Measurements from ENCODE around the gene SIX6. TPM values are rescaled to one million over a fixed set of nuclear protein-coding genes. Genes with fewer than 3 reads are reported as not detected.

The SIX6 gene
- total RNA-seq, 4 donors from 2014 or later = not detected

- no peaks in the 10 kb centered on the region for H3K9me3 ChIP-seq
- H3K27me3 ChIP-seq = peaks cover 96% of the 10 kb centered on the region
- no peak overlapping the region for H3K27ac ChIP-seq
- 10% methylated on average over 2 of the region's 2 CpGs for WGBS
- H3K4me3 ChIP-seq = no peak overlapping the region
- no peaks in the 10 kb centered on the region for H3K36me3 ChIP-seq
- H3K4me1 ChIP-seq = peaks cover 25% of the 10 kb centered on the region
- no peak for DNase-seq (ENCODE audit: low spot score in 2 of 2)
- no peak for TF ChIP-seq CTCF (IDR thresholded peaks at IDR 0.05)
- no peak for TF ChIP-seq EP300 (IDR thresholded peaks at IDR 0.05)
- no peak for TF ChIP-seq POLR2AphosphoS5 (IDR thresholded peaks at IDR 0.05)
- TF ChIP-seq POLR2A (IDR thresholded peaks at IDR 0.05) = no peak
Measured at GRCh38 chr14:60505448-60505847, 3.5 kb upstream of the SIX6 start.

GRCh38 chr14:60506010-60506409 is 2.9 kb upstream of the SIX6 start:
- Histone ChIP-seq H3K27me3 (peaks cover 97% of the 10 kb centered on the region), H3K9me3 (no peaks in the 10 kb centered on the region), H3K27ac (no peak overlapping the region), H3K36me3 (no peaks in the 10 kb centered on the region), H3K4me1 (peaks cover 30% of the 10 kb centered on the region), H3K4me3 (no peak overlapping the region)
- TF ChIP-seq POLR2A (IDR thresholded peaks at IDR 0.05) (no peak), EP300 (IDR thresholded peaks at IDR 0.05) (no peak), POLR2AphosphoS5 (IDR thresholded peaks at IDR 0.05) (no peak), CTCF (IDR thresholded peaks at IDR 0.05) (no peak)
- WGBS = 9% methylated on average over 7 of the region's 7 CpGs
- no peak for DNase-seq (ENCODE audit: low spot score in 2 of 2)

- peaks cover 35% of the 10 kb centered on the region for H3K4me1 ChIP-seq
- H3K9me3 ChIP-seq = no peaks in the 10 kb centered on the region
- TF ChIP-seq EP300 (IDR thresholded peaks at IDR 0.05) (no peak), POLR2AphosphoS5 (IDR thresholded peaks at IDR 0.05) (no peak), CTCF (IDR thresholded peaks at IDR 0.05) (no peak), POLR2A (IDR thresholded peaks at IDR 0.05) (no peak)
- no peak for DNase-seq (ENCODE audit: low spot score in 2 of 2)
- no peak overlapping the region for H3K4me3 ChIP-seq
- no peak overlapping the region for H3K27ac ChIP-seq
- peaks cover 98% of the 10 kb centered on the region for H3K27me3 ChIP-seq
- H3K36me3 ChIP-seq = no peaks in the 10 kb centered on the region
- WGBS = 11% methylated on average over 17 of the region's 17 CpGs
Measured at GRCh38 chr14:60506462-60506984, 2.4 kb upstream of the SIX6 start.

- H3K4me3 ChIP-seq = no peak overlapping the region
- peaks cover 100% of the 10 kb centered on the region for H3K27me3 ChIP-seq
- H3K36me3 ChIP-seq = no peaks in the 10 kb centered on the region
- H3K9me3 ChIP-seq = no peaks in the 10 kb centered on the region
- no peak overlapping the region for H3K27ac ChIP-seq
- no peak for TF ChIP-seq POLR2AphosphoS5 (IDR thresholded peaks at IDR 0.05)
- no peak for TF ChIP-seq POLR2A (IDR thresholded peaks at IDR 0.05)
- TF ChIP-seq EP300 (IDR thresholded peaks at IDR 0.05) = no peak
- no peak for TF ChIP-seq CTCF (IDR thresholded peaks at IDR 0.05)
- no peak for DNase-seq (ENCODE audit: low spot score in 2 of 2)
- WGBS = 7% methylated on average over 41 of the region's 48 CpGs
- peaks cover 35% of the 10 kb centered on the region for H3K4me1 ChIP-seq
Measured at GRCh38 chr14:60506985-60507829, 1.7 kb upstream of the SIX6 start.

- H3K4me1 ChIP-seq = peaks cover 35% of the 10 kb centered on the region
- peaks cover 100% of the 10 kb centered on the region for H3K27me3 ChIP-seq
- no peak for DNase-seq (ENCODE audit: low spot score in 2 of 2)
- 6% methylated on average over 5 of the region's 5 CpGs for WGBS
- no peaks in the 10 kb centered on the region for H3K36me3 ChIP-seq
- H3K27ac ChIP-seq = no peak overlapping the region
- TF ChIP-seq CTCF (IDR thresholded peaks at IDR 0.05) (no peak), POLR2A (IDR thresholded peaks at IDR 0.05) (no peak), POLR2AphosphoS5 (IDR thresholded peaks at IDR 0.05) (no peak), EP300 (IDR thresholded peaks at IDR 0.05) (no peak)
- no peak overlapping the region for H3K4me3 ChIP-seq
- H3K9me3 ChIP-seq = no peaks in the 10 kb centered on the region
Measured at GRCh38 chr14:60508363-60508706, 611 bp upstream of the SIX6 start.
